ENCODE data around the gene PPP1R1C.

Gene PPP1R1C

DNA sequence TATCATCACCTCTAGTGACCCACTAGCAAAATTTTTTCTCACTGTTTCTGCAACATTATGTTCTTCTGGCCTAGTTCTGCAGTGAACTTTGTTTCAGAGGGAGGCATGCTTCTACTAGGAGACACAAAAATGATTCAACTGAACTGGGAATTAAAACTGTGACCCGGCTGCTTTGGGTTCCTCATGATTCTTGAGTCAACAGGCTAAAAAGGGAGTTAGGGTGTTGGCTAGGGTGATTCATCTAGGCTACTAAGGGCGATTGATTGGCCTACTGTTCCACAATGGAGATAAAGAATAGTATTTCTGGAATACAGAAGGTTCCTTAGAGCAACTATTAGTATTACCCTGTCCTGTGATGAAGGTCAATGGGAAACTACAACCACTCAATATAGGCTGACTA lies 179.5 kb downstream of the PPP1R1C start:
- Histone ChIP-seq H3K4me3 (no peak overlapping the region), H3K9me3 (no peaks in the 10 kb centered on the region), H3K27ac (peak overlapping the region; percentile 37 to 45), H3K27me3 (no peaks in the 10 kb centered on the region), H3K36me3 (no peaks in the 10 kb centered on the region), H3K4me1 (peaks cover 0 to 43% (median 9%) of the 10 kb centered on the region in 4 donors)
- TF ChIP-seq CTCF (IDR thresholded peaks at IDR 0.05), result no peak
- intact Hi-C loops (cut with DNase I; ENCODE audit: low total_unique reads), result no loop called here
- DNase-seq, result no peak

GRCh38 chr2:182166406-182166805 lies 180.8 kb downstream of the PPP1R1C start:
- Histone ChIP-seq H3K9me3 (no peaks in the 10 kb centered on the region), H3K36me3 (no peaks in the 10 kb centered on the region), H3K4me3 (no peak overlapping the region), H3K27ac (peak overlapping the region; percentile 21 to 32), H3K4me1 (peaks cover 0 to 43% (median 9%) of the 10 kb centered on the region in 4 donors), H3K27me3 (no peaks in the 10 kb centered on the region)
- TF ChIP-seq CTCF (IDR thresholded peaks at IDR 0.05), result no peak
- intact Hi-C loops (cut with DNase I; ENCODE audit: low total_unique reads), result no loop called here
- no peak for DNase-seq

GRCh38 chr2:182166841-182167240 lies 181.2 kb downstream of the PPP1R1C start:
- DNase-seq, result no peak
- Histone ChIP-seq H3K27me3 (no peaks in the 10 kb centered on the region), H3K36me3 (no peaks in the 10 kb centered on the region), H3K4me1 (peaks cover 0 to 43% (median 9%) of the 10 kb centered on the region in 4 donors), H3K27ac (peak overlapping the region; percentile 21 to 32), H3K4me3 (no peak overlapping the region), H3K9me3 (no peaks in the 10 kb centered on the region)
- intact Hi-C loops (cut with DNase I; ENCODE audit: low total_unique reads), result no loop called here
- TF ChIP-seq CTCF (IDR thresholded peaks at IDR 0.05), result no peak

Measured in tibial artery (tissue), 4 donors.